ENCODE data around the gene VAV2.
"Not testable (repeated sequence)": the region's sequence is repeated elsewhere in the genome, so short reads cannot be mapped to it uniquely, and the experiment has no call there.

VAV2 gene

DNA sequence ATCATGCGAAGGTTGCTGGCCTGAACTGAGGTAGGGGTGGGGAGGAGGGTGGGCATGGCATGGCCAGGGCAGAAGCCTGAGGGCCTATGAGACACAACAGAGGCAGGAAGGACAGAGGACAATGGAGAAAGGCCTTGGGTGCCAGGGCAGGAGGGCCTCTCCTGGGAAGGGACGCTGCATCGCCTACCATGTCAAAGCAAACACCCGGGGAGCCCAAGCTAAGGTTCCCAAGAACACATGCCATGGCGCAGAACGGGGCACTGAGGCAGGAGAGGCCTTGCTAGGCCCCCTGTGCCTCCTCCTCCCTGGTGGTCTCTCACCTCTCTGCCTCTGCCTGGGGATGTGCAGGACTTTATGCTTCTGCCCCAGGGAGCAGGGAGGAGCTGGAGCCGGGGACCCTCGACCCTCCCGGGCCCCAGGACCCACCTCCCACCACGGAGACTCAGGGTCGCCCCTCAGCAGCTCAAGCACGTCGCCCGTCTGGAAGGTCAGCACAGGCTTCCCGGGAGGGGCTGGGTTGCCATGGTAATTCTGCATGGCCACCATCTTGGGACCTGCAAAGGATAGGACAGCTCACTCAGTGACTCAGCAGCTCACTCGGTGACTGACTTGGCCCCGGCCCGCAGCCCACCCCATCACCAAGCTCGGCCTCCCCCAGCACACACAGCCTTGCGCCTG, 213.6 kb downstream of the VAV2 start:
- no peak for DNase-seq

DNA sequence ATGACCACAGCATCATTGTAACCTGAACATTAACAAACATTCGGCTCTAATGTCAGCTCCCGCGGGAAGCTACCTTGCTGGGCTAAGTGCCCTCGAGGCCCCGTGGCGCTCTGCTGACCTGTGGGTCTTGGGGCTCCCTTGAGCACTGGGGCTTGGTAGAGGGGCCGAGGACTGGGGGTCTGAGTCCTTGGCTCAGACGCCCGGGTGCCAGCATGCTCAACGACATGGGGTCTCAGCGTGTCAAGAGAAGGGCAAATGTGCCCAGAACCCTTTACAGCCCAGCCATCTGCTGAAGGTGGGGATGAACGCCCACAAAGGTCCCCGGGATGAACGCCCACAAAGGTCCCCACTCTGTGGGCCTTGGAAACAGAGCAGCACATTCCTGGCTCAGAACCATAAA, 214.3 kb downstream of the VAV2 start:
- no peak for DNase-seq

DNA sequence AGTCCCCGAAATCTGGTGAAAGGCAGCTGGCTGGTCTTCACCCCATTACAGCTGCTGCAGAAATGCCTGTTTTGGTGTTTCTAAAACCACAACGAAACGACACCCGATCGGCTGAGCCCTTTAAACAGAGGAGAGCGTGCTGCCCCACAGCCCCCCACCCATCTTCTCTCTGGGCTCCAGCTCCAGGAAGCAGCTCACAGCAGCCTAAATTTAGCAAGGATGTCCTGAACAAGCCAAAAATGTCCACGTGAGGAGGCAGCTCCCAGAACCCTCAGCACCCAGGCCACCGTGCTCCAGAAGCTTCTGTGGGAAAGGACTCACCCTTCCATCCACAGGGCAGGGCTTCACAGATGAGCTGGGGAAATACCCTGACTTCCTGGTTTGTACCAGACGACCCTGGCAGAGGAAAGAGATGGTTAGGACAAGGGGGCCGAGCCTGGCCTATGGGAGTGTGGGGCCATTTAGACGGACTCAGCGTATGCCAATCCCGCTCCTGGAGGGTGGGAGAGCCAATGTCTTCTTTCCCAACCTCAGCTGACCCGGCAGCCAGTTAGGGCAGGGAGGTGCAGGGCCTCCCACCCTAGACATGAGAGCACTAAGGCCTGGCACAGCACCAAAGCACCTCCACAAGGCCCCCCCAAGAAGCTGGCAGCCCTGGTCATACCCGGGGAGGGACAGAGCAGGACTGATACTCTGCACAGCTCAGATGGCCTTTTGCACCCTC, 214.9 kb downstream of the VAV2 start:
- no peak for DNase-seq

DNA sequence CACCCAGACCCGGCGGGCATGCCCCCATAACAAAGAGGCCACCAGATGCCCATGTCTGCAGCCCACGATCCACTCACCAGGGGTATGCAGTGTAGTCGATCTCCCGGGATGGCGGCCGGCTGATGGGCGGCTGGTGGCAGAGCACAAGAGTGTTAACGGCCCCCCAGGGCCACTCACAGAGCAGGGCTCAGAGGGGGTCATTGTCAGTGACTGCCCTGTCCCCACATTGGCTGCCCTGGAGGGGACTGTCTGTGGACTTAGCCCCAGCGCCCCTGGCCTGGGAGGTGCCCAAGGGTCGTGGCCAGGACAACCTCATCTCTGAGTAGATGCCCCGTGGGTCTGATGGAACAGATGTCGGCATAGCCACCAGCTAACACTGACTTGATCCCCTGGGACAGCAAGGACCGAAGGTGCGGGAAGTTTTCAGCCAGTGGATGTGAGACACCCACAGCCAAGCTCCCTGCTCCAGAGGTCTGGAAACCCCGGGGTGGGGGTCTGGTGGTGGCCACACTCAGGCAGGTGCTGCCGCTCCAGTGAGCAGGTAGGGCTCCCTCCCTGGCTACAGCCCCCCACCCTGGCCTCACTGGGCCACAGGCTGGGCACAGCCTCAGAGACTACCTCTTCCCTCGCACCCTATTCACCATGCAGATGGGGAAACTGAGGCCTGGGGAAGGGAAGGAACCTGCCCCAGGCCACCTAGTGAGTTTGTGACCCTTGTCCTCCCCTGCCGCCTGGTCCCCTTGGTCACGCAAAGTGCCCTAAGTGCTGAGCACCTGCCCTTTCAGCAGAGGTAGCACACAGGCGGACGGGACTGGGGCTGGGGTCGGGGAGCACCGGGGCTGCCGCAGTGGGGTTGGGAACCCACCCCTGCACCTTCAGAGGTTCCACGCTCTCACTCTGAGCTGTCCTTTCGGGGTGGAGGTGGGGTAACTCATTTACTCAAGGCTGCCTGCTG, 215.9 kb downstream of the VAV2 start:
- DNase-seq: no peak

DNA sequence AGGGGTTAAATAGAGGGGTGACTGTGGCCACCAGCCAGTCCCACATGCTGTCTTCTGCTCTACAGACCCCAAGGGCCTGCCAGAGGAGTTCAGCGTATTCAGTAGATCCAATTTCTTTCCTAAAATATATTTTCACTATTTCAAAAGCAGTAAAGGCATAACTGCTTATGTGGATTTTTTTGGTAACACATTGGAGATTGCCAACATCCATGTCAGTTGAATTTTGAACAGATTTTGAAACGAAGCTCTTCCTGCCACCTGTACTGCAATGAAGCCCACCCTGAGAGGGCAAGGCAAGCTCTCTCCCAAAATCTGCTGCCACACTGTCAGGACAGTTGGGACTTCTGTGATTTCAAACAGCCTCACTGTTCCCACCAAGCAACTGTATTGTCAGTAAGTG, 216.8 kb downstream of the VAV2 start:
- no peak for DNase-seq

DNA sequence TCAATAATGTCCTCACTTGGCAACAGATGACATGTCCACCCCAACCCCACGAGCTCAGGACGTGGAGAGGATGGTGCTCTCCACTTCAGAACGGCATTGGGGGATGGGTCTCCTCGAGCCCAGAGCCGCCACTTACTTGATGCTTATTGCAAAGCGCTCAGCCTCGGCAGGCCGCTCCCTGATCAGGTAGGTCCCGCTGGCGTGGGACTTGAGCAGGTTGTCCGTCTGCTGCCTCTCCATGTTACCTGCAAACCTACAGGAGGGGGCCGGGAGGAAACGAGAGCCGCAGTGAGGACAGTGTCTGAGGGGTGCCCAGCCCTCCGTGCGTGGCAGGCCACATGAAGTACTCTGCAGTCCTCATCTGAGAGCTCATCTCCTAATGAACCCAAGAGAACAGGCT, 217.3 kb downstream of the VAV2 start:
- DNase-seq: no peak

DNA sequence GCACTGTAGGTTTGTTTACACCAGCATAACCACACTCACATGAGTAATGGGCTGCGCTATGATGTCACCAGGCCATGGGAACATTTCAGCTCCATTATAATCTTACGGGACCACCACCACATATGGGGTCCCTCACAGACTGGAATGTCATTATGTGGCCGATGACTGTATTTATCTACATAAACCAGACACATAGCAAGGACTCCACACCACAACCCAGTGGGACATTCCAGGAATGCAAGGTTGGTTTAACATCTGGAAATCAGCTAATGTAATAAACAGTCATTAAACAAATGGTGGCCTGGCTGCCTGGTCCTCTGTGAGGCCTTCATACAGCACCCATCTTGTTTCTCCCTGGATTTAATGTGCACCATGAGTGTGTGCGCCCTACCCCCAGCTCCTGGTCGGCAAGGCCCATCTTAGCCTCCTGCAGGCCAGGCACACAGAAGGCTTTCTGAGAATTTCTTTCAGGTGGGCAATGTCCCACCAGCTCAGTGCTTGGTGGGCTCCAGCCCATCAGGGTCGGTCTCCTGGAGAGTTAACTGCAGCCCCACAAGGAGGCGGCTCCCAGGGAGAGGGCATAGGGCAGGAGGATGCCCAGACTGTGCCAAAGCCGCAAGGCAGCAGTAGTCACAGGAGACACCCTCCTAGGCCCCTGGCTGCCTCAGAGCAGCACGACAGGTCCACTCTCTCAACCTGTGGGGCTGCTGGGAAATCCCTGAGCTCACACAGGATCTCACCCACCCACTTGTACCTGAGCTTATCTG, 218.1 kb downstream of the VAV2 start:
- peak; percentile 14 for DNase-seq

DNA sequence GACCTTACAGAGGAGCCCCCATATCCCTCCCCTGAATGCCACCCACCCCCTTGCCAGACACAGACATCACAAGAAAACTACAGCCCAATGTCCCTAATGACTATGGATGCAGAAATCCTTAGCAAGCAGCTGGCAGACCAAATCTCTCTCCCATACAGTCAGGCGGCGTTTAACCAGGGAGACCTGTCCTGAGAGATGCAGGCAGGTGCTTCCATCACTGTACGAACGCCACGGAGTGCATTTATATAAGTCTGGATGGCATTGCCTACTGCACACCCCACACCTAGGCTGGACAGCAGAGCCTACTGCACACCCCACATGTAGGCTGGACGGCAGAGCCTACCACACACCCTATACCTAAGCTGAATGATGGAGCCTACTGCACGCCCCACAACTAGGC, 219.5 kb downstream of the VAV2 start:
- no peak for DNase-seq

DNA sequence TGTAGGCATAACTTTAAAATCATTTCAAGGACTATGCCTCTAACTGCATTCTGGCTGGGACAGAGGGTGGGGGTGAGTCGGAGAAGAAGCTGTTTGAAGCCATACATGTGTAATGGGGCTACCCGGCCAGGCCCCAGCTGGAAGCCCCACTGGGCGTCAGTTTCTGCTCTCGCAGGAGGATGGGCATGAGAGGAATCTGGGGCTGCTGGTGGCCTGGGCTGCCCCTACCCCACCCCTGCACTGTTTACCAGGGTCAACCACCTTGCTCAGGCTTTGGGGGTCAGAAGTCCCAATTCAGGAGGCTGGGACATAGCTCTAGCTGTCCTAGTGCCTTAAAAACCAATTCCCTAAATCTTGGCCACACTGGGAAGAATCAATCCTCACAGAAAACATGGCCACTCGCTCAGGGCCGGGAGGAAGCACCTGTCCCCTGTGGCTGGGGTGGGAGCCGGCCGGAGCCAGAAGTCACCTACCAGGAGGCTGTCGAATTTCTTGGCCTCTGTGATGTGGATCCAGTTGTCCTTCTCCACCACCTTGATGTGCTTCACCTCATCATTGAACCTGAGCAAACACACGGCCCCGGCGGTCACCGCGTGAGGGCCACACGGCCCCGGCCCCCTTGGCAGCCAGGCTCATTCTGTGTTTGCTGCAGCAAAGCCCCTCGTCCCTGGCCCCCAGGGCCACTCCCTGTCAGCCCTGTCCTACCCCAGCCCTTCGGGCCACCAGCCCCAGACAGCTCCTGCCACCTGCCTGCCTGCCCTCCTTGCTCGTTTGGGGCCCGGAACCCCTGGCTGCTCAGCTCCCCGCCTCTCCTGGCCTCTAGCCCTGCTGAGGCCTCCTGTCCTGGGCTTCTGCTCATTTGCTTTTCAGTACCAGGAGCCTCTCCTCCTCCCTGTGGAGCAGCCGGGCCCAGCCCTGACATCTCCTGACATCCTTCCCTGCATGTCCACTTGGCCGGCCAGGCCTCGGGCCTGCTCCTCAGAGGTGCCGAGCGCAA, 220.3 kb downstream of the VAV2 start:
- no peak for DNase-seq

DNA sequence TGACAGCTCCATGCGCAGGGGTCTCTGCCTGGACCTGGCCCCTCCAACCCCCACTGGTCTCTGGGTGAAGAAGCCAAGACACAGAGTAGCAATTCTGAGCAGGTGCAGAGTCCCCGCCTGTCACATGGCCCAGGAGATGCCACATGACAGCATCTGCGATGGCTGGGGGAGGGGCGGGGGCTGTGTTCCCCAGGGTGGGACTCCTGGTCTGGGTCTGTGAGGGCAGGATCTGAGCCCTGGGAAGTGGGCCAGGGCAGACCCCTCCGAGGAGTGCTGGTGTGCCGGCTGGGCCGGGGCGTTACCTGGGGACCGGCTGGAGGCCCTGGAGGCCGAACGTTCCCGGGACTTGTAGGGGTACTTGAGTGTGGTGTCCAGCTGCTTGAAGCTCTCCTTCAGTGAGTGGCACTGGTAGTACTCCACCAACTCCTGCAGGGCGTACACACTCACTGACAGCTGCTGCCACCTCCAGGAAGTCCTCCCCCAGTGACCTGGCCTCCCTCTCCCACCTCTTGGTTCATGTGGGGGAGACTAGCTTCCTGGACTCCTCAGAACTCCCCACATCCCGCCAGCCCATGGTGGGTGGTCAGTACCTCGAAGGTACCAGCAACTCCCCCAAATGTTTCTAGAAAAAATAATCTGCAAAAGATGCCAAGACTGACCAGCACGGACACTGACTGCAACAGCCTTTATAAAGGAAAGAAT, 221.9 kb downstream of the VAV2 start:
- DNase-seq: no peak

DNA sequence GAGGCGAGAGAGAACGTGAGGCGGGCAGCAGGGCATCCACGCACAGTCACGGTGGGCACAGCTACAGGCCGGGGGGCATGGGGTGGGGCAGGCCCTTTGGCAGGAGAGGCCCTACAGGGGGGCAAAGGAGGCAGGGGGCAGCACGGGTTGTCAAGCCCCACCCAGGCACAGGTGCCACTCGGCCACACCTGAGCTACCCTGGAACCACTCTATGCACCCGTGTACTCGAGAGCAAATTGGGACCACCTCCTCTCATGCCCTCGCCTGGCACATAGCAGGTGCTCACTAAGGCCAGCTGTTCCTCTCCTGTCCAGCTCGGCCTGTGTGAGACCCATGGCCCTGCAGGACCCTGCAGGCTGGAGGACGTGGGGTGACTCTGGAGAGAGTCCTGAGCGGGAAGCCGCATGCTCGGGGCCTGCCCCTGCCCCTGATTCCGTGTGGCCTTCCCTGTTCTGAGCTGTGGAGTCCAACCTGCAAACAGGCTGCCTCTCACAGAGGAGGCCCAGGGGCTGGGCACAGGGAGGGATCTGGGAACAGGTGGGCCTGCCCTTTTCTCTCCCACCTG, 222.5 kb downstream of the VAV2 start:
- no peak for DNase-seq

DNA sequence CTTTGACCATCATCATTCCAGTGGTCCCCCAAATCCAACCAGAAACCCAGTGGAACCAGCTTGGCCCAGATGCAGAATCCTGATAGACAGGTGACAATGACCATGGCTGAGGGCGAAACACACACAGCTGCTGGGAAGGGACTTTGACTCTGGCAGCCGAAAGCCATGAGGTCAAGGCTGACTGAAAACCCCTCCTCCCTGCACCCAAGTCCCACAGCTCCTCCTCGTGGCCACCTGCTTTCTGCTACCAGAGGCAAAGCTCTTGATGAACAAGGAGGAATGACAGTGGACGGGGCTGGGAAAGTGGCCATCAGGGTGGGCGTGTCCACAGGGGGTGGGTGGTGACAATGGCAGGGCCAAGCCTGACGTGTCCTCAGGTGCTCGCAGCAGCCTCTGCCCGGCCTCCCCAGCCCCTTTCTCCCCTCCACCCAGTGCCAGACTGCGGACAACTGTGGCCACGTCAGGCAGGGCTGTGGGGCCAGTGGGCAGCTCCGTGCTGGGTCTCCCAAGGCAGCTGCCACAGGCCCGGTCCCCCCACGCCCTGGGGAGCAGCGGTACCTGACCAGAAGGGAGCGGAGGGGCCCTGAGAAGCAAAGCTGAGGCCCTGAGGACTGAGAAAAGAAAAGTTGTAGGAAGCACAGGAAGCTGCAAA, 223.1 kb downstream of the VAV2 start:
- no peak for DNase-seq

DNA sequence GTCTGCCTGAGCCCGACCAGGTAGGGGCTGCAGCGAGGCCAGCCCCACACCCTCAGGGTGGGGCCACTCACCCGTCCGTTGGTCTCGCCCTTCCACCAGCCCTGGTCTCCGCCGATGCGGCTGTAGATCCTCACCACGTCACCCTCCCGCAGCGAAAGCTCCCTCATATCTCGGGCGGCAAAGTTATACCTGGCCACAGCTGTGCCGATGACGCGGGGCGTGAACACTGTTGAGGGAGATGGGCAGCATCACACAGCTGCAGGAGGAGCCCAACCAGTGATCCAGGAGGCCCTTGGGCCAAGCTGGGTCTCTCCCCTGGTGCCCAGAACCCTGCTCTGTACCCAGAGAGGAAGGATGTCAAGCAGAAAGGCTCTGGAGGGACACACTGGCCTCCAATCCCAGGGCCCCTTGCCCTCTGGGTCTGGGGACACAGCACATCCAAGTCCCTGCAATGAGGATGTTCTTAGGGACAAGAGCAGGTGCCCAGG, 223.7 kb downstream of the VAV2 start:
- DNase-seq: no peak

DNA sequence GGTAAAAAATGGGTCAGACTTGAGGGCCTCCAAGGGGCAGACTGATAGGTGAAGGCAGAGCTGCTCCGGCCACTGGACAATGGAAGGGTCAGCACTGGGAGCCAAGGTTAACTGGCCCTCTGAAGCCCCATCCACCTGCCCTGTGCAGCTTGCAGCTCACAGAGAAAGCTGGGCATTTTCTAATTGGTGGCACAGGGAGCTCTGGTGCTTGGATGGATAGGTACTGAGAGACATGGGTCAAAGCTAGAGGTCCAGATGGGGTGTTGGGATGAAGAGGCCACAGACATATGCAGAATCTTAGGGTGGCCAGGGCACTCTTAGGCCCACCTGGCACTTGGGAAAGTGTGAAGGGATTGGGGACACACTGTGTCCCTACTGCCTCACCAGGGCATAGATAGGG, 224.5 kb downstream of the VAV2 start:
- no peak for DNase-seq

DNA sequence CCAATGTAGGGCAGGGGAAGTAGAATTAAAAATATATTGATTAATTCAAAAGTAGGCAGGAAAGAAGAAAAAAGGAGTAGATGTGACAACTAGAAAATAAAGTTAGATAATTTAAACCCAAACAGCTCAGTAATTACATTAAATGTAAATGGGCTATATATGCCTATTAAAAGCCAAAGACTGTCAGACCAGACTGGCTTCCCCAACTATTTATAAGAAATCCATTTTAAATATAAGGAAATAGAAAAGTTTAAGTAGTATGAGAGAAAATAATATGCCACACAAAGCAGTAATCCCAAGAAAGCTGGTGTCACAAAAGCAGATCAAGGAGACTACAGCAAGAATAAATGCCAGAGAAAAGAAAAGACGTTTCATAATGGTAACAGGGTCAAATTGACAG, 225.1 kb downstream of the VAV2 start:
- DNase-seq: no peak

DNA sequence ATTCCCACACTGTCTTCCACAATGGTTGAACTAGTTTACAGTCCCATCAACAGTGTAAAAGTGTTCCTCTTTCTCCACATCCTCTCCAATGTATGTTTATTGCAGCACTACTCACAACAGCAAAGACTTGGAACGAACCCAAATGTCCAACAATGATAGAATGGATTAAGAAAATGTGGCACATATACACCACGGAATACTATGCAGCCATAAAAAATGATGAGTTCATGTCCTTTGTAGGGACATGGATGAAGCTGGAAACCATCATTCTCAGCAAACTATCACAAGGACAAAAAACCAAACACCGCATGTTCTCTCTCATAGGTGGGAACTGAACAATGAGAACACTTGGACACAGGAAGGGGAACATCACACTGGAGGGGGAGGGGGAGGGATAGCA, 225.9 kb downstream of the VAV2 start:
- not testable (repeated sequence) for DNase-seq

DNA sequence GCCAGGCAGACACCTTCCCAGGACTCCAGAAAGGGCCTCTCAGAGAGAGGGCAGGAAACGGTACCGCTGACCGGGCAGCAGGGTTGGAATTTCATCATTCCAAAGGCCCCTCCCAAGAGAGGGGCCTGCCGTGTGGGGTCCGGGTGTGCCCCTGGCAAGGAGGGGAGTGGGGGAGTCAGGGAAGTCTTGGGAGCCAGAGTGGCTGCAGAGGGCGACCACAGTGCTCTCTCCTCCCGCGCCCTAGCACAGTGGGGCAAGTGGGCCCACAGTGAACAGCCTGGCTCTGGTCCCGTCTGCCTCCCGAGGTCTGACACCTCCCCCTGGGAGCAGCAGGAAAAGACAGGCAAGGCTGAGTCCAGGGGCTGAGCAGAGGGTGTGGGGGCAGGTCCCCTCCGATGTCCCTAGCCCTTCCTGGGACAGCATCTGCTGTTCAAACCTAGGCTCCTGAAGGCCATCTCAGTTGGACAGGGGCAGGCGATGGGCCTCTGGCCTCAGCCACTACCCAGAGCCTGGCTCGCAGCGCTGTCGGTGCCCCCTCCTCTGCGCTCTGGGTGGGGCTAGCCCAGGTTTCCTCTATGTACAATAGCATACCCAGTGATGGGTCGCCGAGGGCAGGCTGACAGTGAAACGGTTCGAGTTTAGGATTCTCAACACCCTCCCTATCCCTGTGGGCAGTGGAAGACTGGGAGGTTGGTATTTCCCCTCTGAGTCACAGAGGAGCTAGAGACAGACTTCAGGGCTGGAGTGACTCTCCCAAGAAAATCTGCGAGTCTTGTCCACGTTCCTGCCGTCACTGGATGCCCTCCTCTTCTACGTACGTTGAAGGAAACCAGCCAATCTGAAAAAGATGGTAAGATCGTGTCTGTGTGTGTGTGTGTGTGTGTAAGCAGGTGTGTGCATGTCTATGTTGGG, 228.6 kb downstream of the VAV2 start:
- DNase-seq: no peak

DNA sequence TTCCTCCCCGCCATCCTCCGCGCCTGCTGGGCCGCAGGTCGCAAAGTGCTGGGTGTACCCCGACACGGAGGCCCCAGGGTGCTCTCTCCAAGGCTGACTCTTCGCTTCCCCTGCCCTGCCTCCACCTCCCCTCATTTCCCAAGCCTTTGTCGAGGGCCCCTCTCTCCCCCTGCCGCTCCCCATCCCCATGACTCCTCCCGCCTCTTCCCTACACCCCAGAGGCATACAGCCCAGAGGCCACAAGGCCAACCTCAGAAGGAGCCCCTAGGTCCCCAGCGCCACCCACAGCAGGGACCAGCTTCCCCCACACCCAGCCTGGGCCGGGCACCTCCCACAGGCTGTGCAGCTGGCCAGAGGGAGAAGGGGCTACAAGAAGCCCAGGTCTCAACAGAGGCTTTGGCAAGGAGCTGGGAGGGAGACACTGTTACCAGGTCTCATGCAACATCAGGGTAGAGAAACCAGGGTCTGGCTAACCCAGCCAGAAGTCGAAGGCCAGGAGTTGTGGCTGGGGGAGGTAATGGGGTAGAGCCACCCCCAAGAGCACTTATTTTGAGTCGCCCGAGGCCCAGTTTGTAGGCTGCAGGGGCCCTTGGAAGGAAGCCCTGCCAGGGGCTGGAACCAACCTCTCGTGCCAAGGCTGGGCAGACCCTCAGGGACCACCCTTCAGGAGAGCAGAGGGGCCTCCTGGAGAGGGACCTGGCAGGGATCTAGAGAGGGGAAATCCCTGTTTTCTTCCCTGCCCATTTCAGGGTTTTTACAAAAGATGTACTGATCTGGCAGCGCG, 229.4 kb downstream of the VAV2 start:
- no peak for DNase-seq
